GM18951 (cell line): ENCODE measurements around the gene MDFIC.

Source experiments
- POLR2A ChIP-seq: IDR thresholded peaks from 4 replicates; pipeline ENCODE4 v1.6.1; 2011; ENCODE audit warnings: mild to moderate bottlenecking; ENCODE audit not compliant: insufficient read length, insufficient read depth; ENCODE audit errors: extremely low read depth
- in situ Hi-C: fragments of 300-500 bp; cut with MboI; formaldehyde crosslinking; loops from one replicate; pipeline ENCODE4 v1.12.0; 2022; ENCODE audit warnings: low sequenced_read_pairs, mixed read lengths, inconsistent platforms; ENCODE audit not compliant: unreplicated experiment

MDFIC gene

DNA sequence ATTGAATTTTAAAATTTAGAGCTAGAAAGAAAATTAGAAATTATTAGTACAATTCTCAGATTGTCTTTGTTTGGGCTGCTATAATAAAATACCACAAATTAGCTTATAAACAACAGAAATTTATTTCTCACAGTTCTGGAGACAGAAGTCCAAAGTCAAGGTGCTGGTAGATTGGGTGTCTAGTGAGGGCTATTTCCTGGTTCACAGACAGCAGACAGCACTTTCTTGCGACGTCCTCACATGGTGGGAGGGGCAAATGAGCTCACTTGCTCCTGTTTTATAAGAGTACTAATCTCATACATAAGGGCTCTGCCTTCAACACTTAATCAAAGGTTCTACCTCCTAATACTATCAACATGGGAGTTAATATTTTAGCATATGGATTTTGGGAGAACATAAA lies 134.1 kb downstream of the MDFIC start:
- no peak for TF ChIP-seq POLR2A
- in situ Hi-C loops, result no loop called here

GRCh38 chr7:115058726-115059125 lies 136.8 kb downstream of the MDFIC start:
- TF ChIP-seq POLR2A, result no peak
- in situ Hi-C loops, result no loop called here

DNA sequence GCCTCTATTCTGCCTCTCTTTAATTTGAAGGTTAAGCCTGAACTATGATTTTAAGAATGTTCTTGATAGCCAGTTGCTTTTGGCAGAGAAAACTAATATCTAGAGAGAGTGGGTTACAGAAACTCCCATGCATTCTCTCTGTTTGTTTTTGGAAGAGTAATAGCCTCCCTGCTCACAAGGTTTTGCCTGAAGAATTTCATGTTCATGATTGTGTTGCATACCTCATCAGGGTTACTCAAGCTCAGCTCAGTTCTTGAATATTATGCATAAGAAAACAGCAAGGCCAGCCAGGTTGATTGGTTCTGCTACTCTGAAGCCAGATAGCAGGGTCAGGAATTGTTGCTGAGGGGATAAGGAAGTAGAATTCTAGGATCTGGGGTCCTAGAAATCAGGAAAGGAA lies 137.4 kb downstream of the MDFIC start:
- no peak for TF ChIP-seq POLR2A
- in situ Hi-C loops, result no loop called here

GRCh38 chr7:115060095-115060870 lies 138.4 kb downstream of the MDFIC start:
- in situ Hi-C loops, result no loop called here
- no peak for TF ChIP-seq POLR2A

DNA sequence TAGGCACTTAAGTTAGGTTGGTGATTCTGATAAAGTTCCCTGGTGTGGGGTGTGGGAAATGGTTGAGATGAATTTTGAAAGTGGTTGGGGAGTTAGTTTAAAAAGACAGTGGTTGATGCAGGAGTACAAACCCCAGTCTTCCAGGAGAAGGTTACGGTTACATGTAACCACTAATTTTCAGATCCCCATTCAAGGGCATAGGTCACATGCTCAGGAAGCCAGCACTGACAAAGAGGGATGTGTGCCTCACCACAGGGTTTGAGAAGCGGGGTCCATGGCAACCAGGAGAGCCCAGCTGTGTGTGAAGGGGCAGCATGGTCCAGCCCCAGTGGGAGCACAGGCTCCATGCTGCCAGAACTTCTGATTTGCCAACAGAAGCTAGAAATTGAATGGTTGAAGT lies 144.2 kb downstream of the MDFIC start:
- in situ Hi-C loops, result no loop called here
- no peak for TF ChIP-seq POLR2A

GRCh38 chr7:115066634-115067033 lies 144.7 kb downstream of the MDFIC start:
- in situ Hi-C loops, result no loop called here
- no peak for TF ChIP-seq POLR2A

DNA sequence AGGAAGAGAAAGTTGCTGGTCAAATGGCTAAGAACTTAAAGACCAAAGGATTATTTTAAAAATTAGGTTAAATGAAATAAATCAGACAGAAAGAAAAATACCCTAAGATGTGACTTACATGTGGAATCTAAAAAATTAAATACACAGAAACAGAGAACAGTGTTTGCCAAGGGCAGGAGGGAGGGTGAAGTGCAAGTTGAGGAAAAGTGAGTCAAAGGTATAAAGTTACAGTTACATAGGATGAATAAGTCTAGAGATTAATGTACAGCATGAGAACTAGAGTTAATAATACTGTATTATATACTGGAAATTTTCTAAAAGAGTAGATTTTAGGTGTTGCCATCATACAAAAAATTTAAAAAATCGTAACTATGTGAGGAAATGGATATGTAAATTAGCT lies 146.3 kb downstream of the MDFIC start:
- no peak for TF ChIP-seq POLR2A
- in situ Hi-C loops, result no loop called here
